Tongue (tissue), 2 donors: Measurements from ENCODE around the gene PDZK1. TPM values are rescaled to one million over a fixed set of nuclear protein-coding genes. Genes with fewer than 3 reads are reported as not detected.
"Not testable (repeated sequence)": the region's sequence is repeated elsewhere in the genome, so short reads cannot be mapped to it uniquely, and the experiment has no call there.

ENCODE experiments used
- DNase-seq: peaks from one replicate; pipeline ENCODE4 v3.0.0-alpha.2; 2015
- total RNA-seq: library from RNA; depleted of rRNA; stranded (reverse); fragments of >200 nt; gene quantifications from one replicate; pipeline ENCODE4 v1.2.3, GENCODE V29; 2014

Gene PDZK1
- total RNA-seq: not detected

- DNase-seq: no peak
These were observed at the start of gene PDZK1 for GRCh38 chr1:145707183-145707867. Gene PDZK1 (minus strand): TSS chr1:145707368. CDS start chr1:145688021, 19,347 bp downstream.

- DNase-seq: peak; percentile 20
These were observed 44.4 kb upstream of the PDZK1 start for GRCh38 chr1:145751491-145752037.

GRCh38 chr1:145750426-145750825 is 43.3 kb upstream of the PDZK1 start:
- DNase-seq: peak; percentile 35

- no peak for DNase-seq
These were observed 40.5 kb upstream of the PDZK1 start for GRCh38 chr1:145747398-145748247.

GRCh38 chr1:145740269-145740668 is 33.1 kb upstream of the PDZK1 start:
- no peak for DNase-seq

- no peak for DNase-seq
These were observed 29.0 kb upstream of the PDZK1 start for GRCh38 chr1:145736191-145736590.

GRCh38 chr1:145730900-145731299 is 23.7 kb upstream of the PDZK1 start:
- DNase-seq: no peak

- DNase-seq: no peak
These were observed 23.3 kb upstream of the PDZK1 start for GRCh38 chr1:145730467-145730866.

GRCh38 chr1:145729666-145730436 is 22.7 kb upstream of the PDZK1 start:
- no peak for DNase-seq

- no peak for DNase-seq
These were observed 22.0 kb upstream of the PDZK1 start for GRCh38 chr1:145729196-145729595.

- not testable (repeated sequence) for DNase-seq
These were observed 19.0 kb upstream of the PDZK1 start for GRCh38 chr1:145726193-145726592.

- DNase-seq: peak; percentile 70
These were observed 13.9 kb upstream of the PDZK1 start for GRCh38 chr1:145720878-145721671.

- DNase-seq: no peak
These were observed 13.3 kb upstream of the PDZK1 start for GRCh38 chr1:145720556-145720877.

- DNase-seq: no peak
These were observed 12.3 kb upstream of the PDZK1 start, which contains the start of gene CD160 for GRCh38 chr1:145719230-145720079. Gene CD160 (plus strand): TSS chr1:145719499. CDS start chr1:145728328, 8,829 bp downstream.

- not testable (repeated sequence) for DNase-seq
These were observed 11.3 kb upstream of the PDZK1 start for GRCh38 chr1:145718465-145718864.

GRCh38 chr1:145717833-145718232 is 10.7 kb upstream of the PDZK1 start:
- no peak for DNase-seq

- no peak for DNase-seq
These were observed 9.6 kb upstream of the PDZK1 start for GRCh38 chr1:145716641-145717345.

- DNase-seq: peak; percentile 14
These were observed 7.5 kb upstream of the PDZK1 start for GRCh38 chr1:145714524-145715111.

GRCh38 chr1:145711213-145711651 is 4.1 kb upstream of the PDZK1 start:
- DNase-seq: no peak
